Liver (tissue), 3 donors: ENCODE measurements around the gene DCT.

Source experiments
- CTCF ChIP-seq: fragments of 150-350 bp; IDR thresholded peaks from 2 replicates; pipeline ENCODE4 v1.5.1; 2017; ENCODE audit warnings: improper control_type of control experiment, low read depth, low read length; ENCODE audit not compliant: missing input control
- EGR1 ChIP-seq, 2 donors: IDR thresholded peaks; 2 replicates each; pipeline ENCODE4 v1.6.1; 2016 to 2018; ENCODE audit warnings: antibody characterized with exemption in 2 of 2, low read depth in 2 of 2
- FOXA1 ChIP-seq: IDR thresholded peaks from 2 replicates; pipeline ENCODE4 v1.6.1; 2016; ENCODE audit warnings: antibody characterized with exemption
- GABPA ChIP-seq, 2 donors: IDR thresholded peaks in 1 of 2; conservative IDR thresholded peaks in 1 of 2; 2 replicates each; pipeline ENCODE4 v1.6.1; 2016; ENCODE audit warnings: antibody characterized with exemption in 2 of 2, mild to moderate bottlenecking in 1 of 2, moderate library complexity in 1 of 2
- JUND ChIP-seq, 2 donors: IDR thresholded peaks; 2 replicates each; pipeline ENCODE4 v1.6.1; 2016; ENCODE audit warnings: antibody characterized with exemption in 2 of 2
- MAX ChIP-seq: IDR thresholded peaks from 2 replicates; pipeline ENCODE4 v1.6.1; 2016; ENCODE audit warnings: antibody characterized with exemption
- RAD21 ChIP-seq, 2 donors: IDR thresholded peaks; 2 replicates each; pipeline ENCODE4 v1.6.1; 2016; ENCODE audit warnings: antibody characterized with exemption in 2 of 2, mild to moderate bottlenecking in 2 of 2
- REST ChIP-seq: IDR thresholded peaks from 2 replicates; pipeline ENCODE4 v1.6.1; 2016; ENCODE audit warnings: antibody characterized with exemption, mild to moderate bottlenecking
- RXRA ChIP-seq, 2 donors: IDR thresholded peaks; 2 replicates each; pipeline ENCODE4 v1.6.1; 2017 to 2018; ENCODE audit warnings: antibody characterized with exemption in 2 of 2, mild to moderate bottlenecking in 1 of 2
- SP1 ChIP-seq: IDR thresholded peaks from 2 replicates; pipeline ENCODE4 v1.6.1; 2018; ENCODE audit warnings: antibody characterized with exemption, mild to moderate bottlenecking
- YY1 ChIP-seq: IDR thresholded peaks from 2 replicates; pipeline ENCODE4 v1.6.1; 2016; ENCODE audit warnings: antibody characterized with exemption, mild to moderate bottlenecking
- ZBTB33 ChIP-seq: IDR thresholded peaks from 2 replicates; pipeline ENCODE4 v1.6.1; 2016; ENCODE audit warnings: antibody characterized with exemption
- TF ChIP-seq, protein P1 (sequence below): IDR thresholded peaks from 2 replicates; pipeline ENCODE4 v1.6.1; 2016; ENCODE audit warnings: antibody characterized with exemption
- donor health status: healthy.
- donor health status: healthy.

GRCh38 chr13:94419304-94419924, 60.1 kb downstream of the DCT start:
- TF ChIP-seq CTCF: no peak
- TF ChIP-seq EGR1 (IDR thresholded peaks at IDR 0.05; ENCODE audit: low read depth in 2 of 2): no peak
- no peak for TF ChIP-seq SP1
- TF ChIP-seq MAX: no peak
- TF ChIP-seq REST: no peak
- no peak for TF ChIP-seq GABPA (IDR thresholded peaks at IDR 0.05 in 1 of 2, conservative IDR thresholded peaks at IDR 0.05 in 1 of 2)
- TF ChIP-seq FOXA1: no peak
- no peak for TF ChIP-seq JUND (IDR thresholded peaks at IDR 0.05)
- TF ChIP-seq RXRA (IDR thresholded peaks at IDR 0.05): no peak
- TF ChIP-seq RAD21 (IDR thresholded peaks at IDR 0.05): no peak
- no peak for TF ChIP-seq ZBTB33
- no peak for TF ChIP-seq YY1
- TF ChIP-seq, protein P1, sequence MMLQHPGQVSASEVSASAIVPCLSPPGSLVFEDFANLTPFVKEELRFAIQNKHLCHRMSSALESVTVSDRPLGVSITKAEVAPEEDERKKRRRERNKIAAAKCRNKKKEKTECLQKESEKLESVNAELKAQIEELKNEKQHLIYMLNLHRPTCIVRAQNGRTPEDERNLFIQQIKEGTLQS: no peak
